ENCODE results near the gene MYO18A. TPM values are rescaled to one million over a fixed set of nuclear protein-coding genes. Genes with fewer than 3 reads are reported as not detected.

Gene MYO18A
- total RNA-seq, 5 donors from 2014 or later (not counting 1 experiment from before 2014, with no cell fraction given), result 119 to 151 (median 145) TPM

Other genes starting within 250 kb of the MYO18A start
- 100 to 1,000 TPM; 121 to 176 (median 123) TPM for gene PHF12, start 228.9 kb downstream of the MYO18A start, total RNA-seq
- 1 to 10 TPM in 1 of 5 donors, under 1 TPM in 1, not detected in 3; 0.49 to 1.6 TPM for gene SEZ6, start 174.4 kb downstream of the MYO18A start, total RNA-seq
- gene PIPOX, start 137.3 kb downstream of the MYO18A start, total RNA-seq, result 1 to 10 TPM; 2.4 to 5.7 (median 4.6) TPM
- gene CRYBA1, start 66.5 kb upstream of the MYO18A start, total RNA-seq, result not detected
- gene NUFIP2, start 113.8 kb upstream of the MYO18A start, total RNA-seq, result 10 to 100 TPM; 60.7 to 76.2 (median 66.4) TPM
- 10 to 100 TPM; 57.7 to 63.4 (median 61.7) TPM for gene TAOK1, start 210.0 kb upstream of the MYO18A start, total RNA-seq